AG04450 (cell line): ENCODE results near the gene OLFM1. TPM values are rescaled to one million over a fixed set of nuclear protein-coding genes. Genes with fewer than 3 reads are reported as not detected.

Experiments
- CTCF ChIA-PET: fragments of 300-600, 350-600 bp; formaldehyde crosslinking; extraction: SDS; loops from one replicate; lab custom pipeline; 2022; ENCODE audit warnings: antibody characterized with exemption, inconsistent platforms; lab: Charles Lee
- POLR2A ChIA-PET: fragments of 350-600 bp; formaldehyde crosslinking; extraction: SDS; loops from one replicate; lab custom pipeline; 2021; ENCODE audit warnings: antibody characterized with exemption, inconsistent platforms; lab: Yijun Ruan, JAX
- DNase-seq: peaks from one replicate; pipeline ENCODE4 v3.0.0-alpha.2; 2011; ENCODE audit warnings: low read depth, low spot score
- H3K27ac ChIP-seq: one replicate; pipeline ENCODE4 v1.5.1; 2012; ENCODE audit warnings: low read depth, low read length, control low read depth
- H3K27me3 ChIP-seq: one replicate; pipeline ENCODE4 v1.6.0; 2012; ENCODE audit warnings: low read length; ENCODE audit not compliant: control insufficient read depth, insufficient read depth
- H3K4me3 ChIP-seq: 2 replicates; pipeline ENCODE4 v1.5.1; 2011; ENCODE audit warnings: mild to moderate bottlenecking, low read depth, low read length, control low read depth
- H3K9me3 ChIP-seq: 2 replicates; pipeline ENCODE4 v1.5.1; 2012; ENCODE audit warnings: low read length; ENCODE audit not compliant: control insufficient read depth, insufficient read depth
- polyA plus RNA-seq: library from polyadenylated mRNA; depleted of rRNA; stranded (reverse); fragments of >200 nt; gene quantifications from 2 replicates; pipeline ENCODE4 v1.2.3, GENCODE V29; 2011
- TF ChIP-seq, protein P1 (sequence below): IDR thresholded peaks from 2 replicates; pipeline ENCODE4 v1.5.1; 2011; ENCODE audit warnings: low read depth, low read length, control low read depth, inconsistent platforms

OLFM1 gene
- polyA plus RNA-seq, 1 experiment, result 0.16 TPM

DNA sequence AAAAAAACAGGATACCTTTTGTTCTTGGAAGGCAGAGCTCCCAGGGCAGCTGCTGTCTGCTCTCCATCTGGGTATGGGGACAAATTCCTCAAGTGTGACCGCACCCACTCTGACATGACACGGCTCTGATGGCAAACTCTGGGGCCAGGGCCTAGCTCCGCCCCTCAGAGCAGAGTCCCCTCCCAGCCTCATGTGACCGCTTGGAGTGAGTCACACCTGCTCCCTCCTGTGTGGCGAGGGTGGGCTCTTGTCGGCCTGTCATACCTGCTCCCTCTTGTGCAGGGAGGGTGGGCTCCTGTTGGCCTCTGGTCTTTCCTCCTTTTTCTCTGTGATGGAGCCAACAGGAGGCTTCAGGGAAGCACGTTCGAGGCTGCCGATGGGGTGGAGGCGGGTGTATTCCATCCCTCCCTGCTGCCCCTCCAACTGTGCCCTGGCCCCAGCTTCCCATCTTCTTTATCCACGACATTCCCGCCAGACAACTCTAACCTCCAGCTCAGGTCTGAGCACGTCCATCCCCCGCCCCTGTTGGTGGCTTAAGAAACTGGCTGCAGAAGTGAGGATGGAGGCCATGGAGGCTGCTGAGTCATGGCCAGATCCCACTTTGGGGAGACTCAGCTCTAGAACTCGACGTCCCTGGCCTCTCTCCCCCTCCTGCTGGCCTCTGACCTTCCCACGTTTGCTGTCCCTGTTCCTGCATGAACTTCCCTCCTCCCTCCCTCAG, 65.3 kb downstream of the OLFM1 start:
- POLR2A ChIA-PET, result no interaction called here
- no peak overlapping the region for H3K27ac ChIP-seq
- CTCF ChIA-PET, result no interaction called here
- H3K9me3 ChIP-seq, result peaks cover 68% of the 10 kb centered on the region
- DNase-seq, result no peak
- TF ChIP-seq, protein P1, sequence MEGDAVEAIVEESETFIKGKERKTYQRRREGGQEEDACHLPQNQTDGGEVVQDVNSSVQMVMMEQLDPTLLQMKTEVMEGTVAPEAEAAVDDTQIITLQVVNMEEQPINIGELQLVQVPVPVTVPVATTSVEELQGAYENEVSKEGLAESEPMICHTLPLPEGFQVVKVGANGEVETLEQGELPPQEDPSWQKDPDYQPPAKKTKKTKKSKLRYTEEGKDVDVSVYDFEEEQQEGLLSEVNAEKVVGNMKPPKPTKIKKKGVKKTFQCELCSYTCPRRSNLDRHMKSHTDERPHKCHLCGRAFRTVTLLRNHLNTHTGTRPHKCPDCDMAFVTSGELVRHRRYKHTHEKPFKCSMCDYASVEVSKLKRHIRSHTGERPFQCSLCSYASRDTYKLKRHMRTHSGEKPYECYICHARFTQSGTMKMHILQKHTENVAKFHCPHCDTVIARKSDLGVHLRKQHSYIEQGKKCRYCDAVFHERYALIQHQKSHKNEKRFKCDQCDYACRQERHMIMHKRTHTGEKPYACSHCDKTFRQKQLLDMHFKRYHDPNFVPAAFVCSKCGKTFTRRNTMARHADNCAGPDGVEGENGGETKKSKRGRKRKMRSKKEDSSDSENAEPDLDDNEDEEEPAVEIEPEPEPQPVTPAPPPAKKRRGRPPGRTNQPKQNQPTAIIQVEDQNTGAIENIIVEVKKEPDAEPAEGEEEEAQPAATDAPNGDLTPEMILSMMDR, result no peak
- no peaks in the 10 kb centered on the region for H3K27me3 ChIP-seq
- H3K4me3 ChIP-seq, result no peak overlapping the region

- ChIA-PET POLR2A (no interaction called here), CTCF (no interaction called here)
- DNase-seq, result no peak
- Histone ChIP-seq H3K27me3 (no peaks in the 10 kb centered on the region), H3K4me3 (no peak overlapping the region), H3K27ac (no peak overlapping the region), H3K9me3 (peaks cover 58% of the 10 kb centered on the region)
- TF ChIP-seq, protein P1, result no peak
Measured at GRCh38 chr9:135154050-135154615, 66.7 kb downstream of the OLFM1 start.

- CTCF ChIA-PET, result no interaction called here
- TF ChIP-seq, protein P1, result no peak
- peaks cover 55% of the 10 kb centered on the region for H3K9me3 ChIP-seq
- no peak for DNase-seq
- POLR2A ChIA-PET, result no interaction called here
- H3K27me3 ChIP-seq, result no peaks in the 10 kb centered on the region
- H3K4me3 ChIP-seq, result no peak overlapping the region
- no peak overlapping the region for H3K27ac ChIP-seq
Measured at GRCh38 chr9:135155396-135155795, 67.9 kb downstream of the OLFM1 start.

DNA sequence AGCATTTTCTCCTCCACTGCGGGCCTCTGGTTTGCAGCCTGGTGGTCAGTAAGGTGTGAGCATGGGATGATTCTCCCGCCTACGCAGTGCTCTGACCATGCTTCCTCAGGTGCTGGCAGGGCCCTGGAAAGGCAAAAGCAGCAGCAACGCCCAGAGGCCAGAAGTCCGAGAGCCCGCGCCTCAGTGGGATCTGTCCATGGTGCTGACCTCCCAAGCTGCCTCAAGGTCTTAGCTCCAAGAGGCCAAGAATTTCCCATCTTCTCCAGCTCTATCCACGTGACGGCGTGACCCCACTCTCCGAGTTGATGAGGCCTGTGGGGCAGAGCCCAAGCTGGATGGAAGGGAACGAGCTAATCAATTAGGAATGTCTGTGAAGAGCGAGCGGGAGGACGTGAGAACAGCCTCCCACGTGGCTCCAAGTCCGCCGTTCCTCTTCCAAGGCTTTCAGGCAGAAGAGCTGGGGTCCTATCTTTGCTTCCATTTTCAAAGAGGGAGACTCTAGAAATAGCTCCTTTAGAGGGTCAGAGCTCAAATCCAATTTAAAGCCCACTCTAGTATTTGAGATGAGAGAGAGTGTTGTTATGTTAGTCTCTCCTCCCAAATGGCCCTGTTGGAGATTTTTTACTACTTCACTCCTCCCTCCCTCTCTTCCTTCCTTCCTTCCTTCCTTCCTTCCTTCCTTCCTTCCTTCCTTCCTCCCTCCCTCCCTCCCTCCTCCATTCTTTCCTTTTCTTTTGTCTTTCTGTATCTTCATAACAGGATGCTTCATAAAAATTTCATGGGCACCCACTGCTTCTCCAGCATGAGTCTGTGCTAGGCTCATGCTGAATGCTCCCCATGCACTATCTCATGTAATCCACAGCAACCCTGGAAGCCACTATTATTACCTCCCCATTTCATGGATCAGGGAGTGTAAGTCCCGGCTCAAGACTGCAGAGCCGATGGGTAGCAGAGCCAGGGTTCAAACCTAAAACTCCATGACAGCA, 69.3 kb downstream of the OLFM1 start:
- H3K27ac ChIP-seq, result no peak overlapping the region
- POLR2A ChIA-PET, result no interaction called here
- no peak overlapping the region for H3K4me3 ChIP-seq
- CTCF ChIA-PET, result no interaction called here
- no peaks in the 10 kb centered on the region for H3K27me3 ChIP-seq
- H3K9me3 ChIP-seq, result peaks cover 42% of the 10 kb centered on the region
- TF ChIP-seq, protein P1, result no peak
- DNase-seq, result no peak
